Erythroblast (primary cell): ENCODE measurements around the gene ANO6.
A peak's percentile ranks its signal among the peaks of the same experiment; 100 is the strongest.

ENCODE experiments used
- DNase-seq, 2 experiments: peaks; one replicate each; lab custom pipeline; 2025; lab: John Stamatoyannopoulos, UW
- GATA1 ChIP-seq: IDR thresholded peaks from 2 replicates; pipeline ENCODE4 v1.6.1; 2011; ENCODE audit warnings: low read depth, mild to moderate bottlenecking, control low read depth, low read length, moderate library complexity
- POLR2A ChIP-seq: IDR thresholded peaks from 2 replicates; pipeline ENCODE4 v1.6.1; 2011; ENCODE audit warnings: mild to moderate bottlenecking, low read length

Gene ANO6

DNA sequence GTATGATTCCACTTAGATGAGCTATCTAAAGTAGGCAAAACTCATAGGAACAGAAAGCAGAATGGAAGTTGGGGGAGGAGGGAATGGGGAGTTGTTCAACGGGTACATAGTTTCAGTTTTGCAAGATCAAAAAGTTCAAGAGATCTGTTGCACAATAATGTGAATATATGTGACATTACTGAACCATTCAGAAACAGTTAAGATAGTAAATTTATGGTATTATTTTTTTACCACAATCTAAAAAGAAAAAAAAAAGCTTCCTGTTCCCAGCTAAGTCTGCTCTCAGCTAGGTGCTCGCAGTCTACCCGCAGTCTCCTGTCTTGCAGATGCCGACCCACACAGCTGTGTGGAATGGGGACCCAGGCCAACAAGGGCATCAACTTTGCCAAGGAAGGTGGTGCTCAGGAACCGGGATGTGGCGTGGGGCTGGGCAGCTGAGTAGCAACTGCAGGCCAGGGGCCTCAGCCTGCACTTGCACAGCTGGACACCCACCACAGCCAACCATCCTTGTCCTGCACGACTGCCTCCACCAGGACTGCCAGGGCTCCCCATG is 15.3 kb upstream of the ANO6 start:
- TF ChIP-seq GATA1 (no peak), POLR2A (no peak)
- no peak for DNase-seq

DNA sequence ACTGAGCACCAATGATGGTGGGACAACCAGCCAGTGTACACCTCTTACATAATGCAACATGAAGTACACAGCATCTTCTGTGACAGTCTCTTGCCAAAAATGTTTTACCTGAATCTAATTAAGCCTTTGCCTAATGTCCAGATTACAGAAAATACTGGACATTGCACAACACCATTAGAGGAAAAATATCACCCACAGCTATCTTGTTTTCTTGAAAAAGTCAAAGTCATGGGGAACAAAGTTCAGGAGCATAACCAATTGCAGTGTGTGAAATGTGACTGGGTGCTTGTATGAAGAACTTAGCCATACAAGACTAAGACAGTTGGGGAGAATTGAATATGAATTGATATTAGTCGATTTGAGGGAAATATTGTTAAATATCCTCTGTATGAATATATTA is 12.1 kb upstream of the ANO6 start:
- TF ChIP-seq POLR2A (no peak), GATA1 (no peak)
- DNase-seq: no peak

DNA sequence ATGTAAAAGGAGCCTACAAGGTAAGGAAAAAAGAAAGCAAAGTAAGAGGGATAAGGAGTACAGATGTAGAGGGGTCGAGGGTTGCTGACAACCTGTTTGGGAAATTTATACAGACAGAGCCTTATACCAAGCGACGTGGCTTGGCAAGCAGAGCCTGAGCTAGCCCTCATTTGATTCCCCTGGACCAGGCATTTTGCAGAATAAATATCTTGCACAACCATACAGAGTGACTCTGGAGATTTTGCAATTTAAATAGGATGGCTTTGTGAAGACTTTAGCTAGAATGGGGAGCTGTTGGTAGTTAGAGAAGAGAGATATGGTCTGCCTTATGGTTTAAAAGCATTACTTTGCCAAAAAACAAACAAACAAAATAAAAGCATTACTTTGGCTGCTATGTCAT is 11.1 kb upstream of the ANO6 start:
- no peak for DNase-seq
- TF ChIP-seq GATA1: no peak
- no peak for TF ChIP-seq POLR2A

GRCh38 chr12:45205165-45205825 is 10.6 kb upstream of the ANO6 start:
- DNase-seq: no peak
- TF ChIP-seq POLR2A (no peak), GATA1 (no peak)

DNA sequence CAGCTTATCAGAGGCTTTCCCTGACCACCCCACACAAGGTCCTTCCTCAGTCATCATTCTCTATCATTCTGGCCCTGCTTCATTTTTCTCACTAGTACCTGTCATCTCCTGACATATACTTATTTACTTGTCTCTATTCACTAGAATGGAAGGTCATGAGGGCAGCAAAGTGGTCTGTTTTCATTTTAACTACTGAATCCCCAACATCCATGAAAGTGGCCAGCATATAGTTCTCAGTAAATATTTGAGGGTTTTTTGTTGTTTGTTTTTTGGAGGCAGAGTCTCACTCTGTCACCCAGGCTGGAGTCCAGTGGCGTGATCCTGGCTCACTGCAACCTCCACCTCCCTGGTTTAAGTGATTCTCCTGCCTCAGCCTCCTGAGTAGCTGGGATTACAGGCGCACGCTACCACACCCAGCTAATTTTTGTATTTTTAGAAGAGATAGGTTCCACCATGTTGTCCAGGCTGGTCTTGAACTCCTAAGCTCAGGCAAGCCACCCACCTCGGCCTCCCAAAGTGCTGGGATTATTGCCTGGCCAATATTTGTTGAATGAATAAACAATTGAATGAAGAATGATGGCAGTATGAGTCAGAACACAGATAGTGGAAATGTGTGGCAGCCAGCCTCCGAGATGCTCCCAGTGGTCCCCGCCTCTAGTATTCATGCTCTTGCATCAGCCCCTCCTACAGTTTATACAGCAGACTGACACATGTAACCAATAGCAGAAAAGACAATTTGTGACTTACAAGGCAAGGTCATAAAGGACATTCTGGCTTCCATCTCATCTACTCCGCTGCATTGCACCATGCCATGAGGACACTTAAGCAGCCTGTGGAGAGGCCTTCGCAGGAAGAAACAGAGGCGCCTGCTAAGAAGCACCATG is 7.0 kb upstream of the ANO6 start:
- TF ChIP-seq POLR2A: no peak
- TF ChIP-seq GATA1: no peak
- DNase-seq: peak in 1 of 2 experiments; percentile 43

DNA sequence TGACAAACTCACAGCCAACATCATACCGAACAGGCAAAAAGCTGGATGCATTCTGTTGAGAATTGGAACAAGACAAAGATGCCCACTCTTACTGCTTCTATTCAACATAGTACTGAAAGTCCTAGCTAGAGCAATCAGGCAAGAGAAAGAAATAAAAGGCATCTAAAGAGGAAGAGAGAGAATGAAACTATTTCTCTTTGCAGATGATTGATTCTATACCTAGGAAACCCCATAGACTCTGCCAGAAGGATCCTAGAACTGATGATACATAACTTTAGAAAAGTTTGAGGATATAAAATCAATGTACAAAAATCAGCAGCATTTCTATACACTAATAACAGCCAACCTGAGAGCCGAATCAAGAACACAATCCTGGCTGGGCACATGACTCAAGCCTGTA is 6.1 kb upstream of the ANO6 start:
- DNase-seq: no peak
- TF ChIP-seq GATA1: no peak
- TF ChIP-seq POLR2A: no peak

- DNase-seq: no peak
- TF ChIP-seq POLR2A (no peak), GATA1 (no peak)
Observed at GRCh38 chr12:45212064-45212463, 3.8 kb upstream of the ANO6 start.

DNA sequence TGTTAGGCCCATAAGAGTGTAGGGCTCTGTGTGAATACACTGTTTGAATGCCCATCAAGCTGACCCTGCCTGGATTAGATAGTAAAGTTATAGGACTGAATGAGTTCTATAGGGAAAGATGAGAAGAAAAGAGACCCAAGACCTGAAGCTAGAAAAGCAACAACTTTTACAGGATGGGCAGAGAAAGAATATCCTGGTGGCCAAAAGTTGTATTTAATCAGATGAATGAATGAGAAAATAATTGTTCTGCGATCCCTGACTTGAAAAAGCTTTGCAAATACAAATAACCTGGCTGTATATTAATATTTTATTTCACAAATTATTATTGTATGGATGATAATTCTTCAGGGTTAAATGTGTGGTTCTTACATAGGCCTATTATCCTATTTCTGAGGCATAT is 2.8 kb upstream of the ANO6 start:
- TF ChIP-seq GATA1: no peak
- no peak for TF ChIP-seq POLR2A
- DNase-seq: no peak

DNA sequence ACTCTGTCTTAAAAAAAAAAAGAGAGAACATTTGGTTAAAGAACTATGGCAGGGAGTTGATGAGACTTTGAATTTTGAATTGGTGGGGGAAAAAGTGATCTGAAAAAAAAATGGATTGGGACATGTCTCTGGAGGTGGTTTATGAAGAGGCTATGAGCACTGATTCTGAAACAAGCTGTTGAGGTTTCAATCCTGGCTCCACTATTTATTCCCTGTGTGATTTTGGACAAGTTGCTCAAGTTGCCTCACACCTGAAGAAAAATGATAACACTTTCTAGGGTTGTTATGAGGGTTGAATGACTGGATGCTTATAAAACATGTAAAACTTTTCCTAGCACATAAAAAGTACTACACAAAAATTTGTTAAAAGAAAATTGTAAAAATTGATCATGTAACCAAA is 1.8 kb upstream of the ANO6 start:
- DNase-seq: no peak
- TF ChIP-seq GATA1 (no peak), POLR2A (no peak)

- no peak for TF ChIP-seq GATA1
- no peak for TF ChIP-seq POLR2A
- DNase-seq: peak in 1 of 2 experiments; percentile 14
Observed at GRCh38 chr12:45214749-45215418, 1.0 kb upstream of the ANO6 start.

- TF ChIP-seq GATA1 (no peak), POLR2A (no peak)
- peak; percentile 62 to 64 for DNase-seq
Observed at GRCh38 chr12:45216230-45216982, 511 bp downstream of the ANO6 start.

- DNase-seq: no peak
- TF ChIP-seq POLR2A (no peak), GATA1 (no peak)
Observed at GRCh38 chr12:45216983-45217485, 1.1 kb downstream of the ANO6 start.

DNA sequence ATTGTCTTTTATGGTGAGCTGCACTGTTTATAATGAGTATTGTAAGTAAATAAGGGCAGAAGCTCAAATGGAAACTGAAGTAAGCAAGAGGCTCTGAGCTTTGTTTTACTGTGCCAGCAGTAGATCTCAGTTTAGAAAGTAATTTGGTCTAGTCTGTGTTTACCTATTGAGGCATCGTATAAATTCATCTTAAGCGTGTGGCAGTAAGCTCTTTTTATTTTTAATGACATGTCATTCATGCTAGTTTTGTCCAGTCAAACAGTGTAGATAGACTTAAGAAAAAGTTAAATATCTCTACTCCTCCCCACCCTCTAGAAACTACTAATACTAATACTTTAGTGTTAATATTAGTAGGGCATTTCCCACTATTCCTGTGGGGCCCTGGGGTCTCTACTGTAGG is 2.0 kb downstream of the ANO6 start:
- TF ChIP-seq GATA1 (no peak), POLR2A (no peak)
- DNase-seq: no peak
